Measurements from ENCODE around the gene DTNB. TPM values are rescaled to one million over a fixed set of nuclear protein-coding genes. Genes with fewer than 3 reads are reported as not detected.

Gene DTNB
- total RNA-seq, 2 experiments from 2014 or later: 27.3 to 29.1 TPM

DNA sequence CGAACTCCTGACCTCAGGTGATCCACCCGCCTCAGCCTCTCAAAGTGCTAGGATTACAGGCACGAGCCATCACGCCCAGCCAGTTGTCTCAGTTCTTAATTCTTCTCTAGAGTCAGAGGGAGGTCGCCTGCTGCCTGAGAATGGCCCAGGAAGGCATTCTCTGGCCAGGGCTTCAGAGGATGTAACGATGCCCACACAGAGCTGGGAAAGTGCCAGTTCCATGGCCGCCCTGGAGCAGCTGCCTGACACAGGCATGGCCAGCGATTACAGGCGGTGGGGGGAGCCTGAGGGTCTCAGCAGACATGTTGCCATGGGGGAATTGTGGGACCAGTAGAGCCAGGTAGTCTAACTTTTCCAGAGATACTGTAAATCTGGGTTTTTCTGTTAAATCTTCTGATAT, 306.1 kb downstream of the DTNB start:
- ChIA-PET POLR2A (interaction anchor here (1.6 kb wide), 1 partner anchor 19 kb away, joined by 5 read pairs; no protein-coding TSS in a partner anchor), CTCF (no interaction called here)
- H3K9me3 Mint-ChIP-seq: no peaks in the 10 kb centered on the region
- no peak overlapping the region for H3K4me3 Mint-ChIP-seq
- DNase-seq (no peak), ATAC-seq (no peak)
- no peaks in the 10 kb centered on the region for H3K27me3 Mint-ChIP-seq
- TF ChIP-seq, protein P1, sequence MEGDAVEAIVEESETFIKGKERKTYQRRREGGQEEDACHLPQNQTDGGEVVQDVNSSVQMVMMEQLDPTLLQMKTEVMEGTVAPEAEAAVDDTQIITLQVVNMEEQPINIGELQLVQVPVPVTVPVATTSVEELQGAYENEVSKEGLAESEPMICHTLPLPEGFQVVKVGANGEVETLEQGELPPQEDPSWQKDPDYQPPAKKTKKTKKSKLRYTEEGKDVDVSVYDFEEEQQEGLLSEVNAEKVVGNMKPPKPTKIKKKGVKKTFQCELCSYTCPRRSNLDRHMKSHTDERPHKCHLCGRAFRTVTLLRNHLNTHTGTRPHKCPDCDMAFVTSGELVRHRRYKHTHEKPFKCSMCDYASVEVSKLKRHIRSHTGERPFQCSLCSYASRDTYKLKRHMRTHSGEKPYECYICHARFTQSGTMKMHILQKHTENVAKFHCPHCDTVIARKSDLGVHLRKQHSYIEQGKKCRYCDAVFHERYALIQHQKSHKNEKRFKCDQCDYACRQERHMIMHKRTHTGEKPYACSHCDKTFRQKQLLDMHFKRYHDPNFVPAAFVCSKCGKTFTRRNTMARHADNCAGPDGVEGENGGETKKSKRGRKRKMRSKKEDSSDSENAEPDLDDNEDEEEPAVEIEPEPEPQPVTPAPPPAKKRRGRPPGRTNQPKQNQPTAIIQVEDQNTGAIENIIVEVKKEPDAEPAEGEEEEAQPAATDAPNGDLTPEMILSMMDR (IDR thresholded peaks at IDR 0.05): no peak
- intact Hi-C loops (cut with micrococcal nuclease): no loop called here
- H3K36me3 Mint-ChIP-seq (ENCODE audit: low read depth): no peaks in the 10 kb centered on the region
- peaks cover 15% of the 10 kb centered on the region for H3K4me1 Mint-ChIP-seq (ENCODE audit: low read depth)
- no peak overlapping the region for H3K27ac Mint-ChIP-seq

DNA sequence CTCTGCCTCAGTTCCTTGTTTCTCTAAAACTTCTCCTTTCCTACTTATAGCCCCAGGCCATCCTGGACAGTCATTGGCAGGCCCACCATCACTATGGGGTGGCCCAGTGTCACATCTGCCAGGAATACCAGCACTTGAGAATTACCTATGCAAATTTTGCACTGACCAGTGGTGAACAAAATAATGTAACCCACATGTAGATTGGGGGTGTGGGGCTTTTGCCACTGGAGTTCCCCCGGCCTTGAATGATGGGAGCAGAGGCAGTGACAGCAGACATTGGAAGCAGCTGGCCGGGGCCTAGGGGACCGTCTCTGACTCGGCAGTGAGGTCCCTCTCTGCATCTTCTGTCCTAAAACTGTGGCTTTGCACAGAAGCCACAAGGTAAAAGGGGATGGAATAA, 306.7 kb downstream of the DTNB start:
- POLR2A ChIA-PET: no interaction called here
- ATAC-seq (no peak), DNase-seq (no peak)
- peaks cover 18% of the 10 kb centered on the region for H3K4me1 Mint-ChIP-seq (ENCODE audit: low read depth)
- intact Hi-C loops (cut with micrococcal nuclease): no loop called here
- CTCF ChIA-PET: interaction anchor here (1.7 to 2.4 kb wide), 2 partner anchors 10 to 200 kb away, joined by 7 to 22 read pairs; no protein-coding TSS in a partner anchor
- no peaks in the 10 kb centered on the region for H3K27me3 Mint-ChIP-seq
- no peaks in the 10 kb centered on the region for H3K36me3 Mint-ChIP-seq (ENCODE audit: low read depth)
- no peak overlapping the region for H3K4me3 Mint-ChIP-seq
- no peaks in the 10 kb centered on the region for H3K9me3 Mint-ChIP-seq
- TF ChIP-seq, protein P1 (IDR thresholded peaks at IDR 0.05): no peak
- H3K27ac Mint-ChIP-seq: no peak overlapping the region

DNA sequence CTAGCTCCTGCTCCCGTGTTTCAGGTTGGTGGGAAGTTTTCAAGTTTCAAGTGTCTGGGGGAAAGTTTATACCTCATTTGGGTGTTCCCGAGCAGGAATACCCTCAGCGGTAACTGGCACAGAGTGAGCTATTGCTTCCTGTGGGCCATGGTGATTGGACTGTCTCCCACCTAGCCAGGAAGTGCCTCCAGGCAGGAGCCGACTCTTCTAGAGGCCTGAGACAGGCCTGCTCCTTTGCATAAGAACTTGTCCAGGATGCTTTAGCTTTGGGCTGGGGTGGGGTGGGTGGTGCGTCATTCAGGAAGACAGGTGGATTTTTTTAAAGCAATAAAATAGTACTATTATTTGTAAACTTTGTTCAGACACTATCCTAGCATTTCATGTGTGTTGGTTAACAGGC, 308.1 kb downstream of the DTNB start:
- ATAC-seq: no peak
- POLR2A ChIA-PET: interaction anchor here (0.6 to 2.0 kb wide), 5 partner anchors 11 to 141 kb away, joined by 3 to 14 read pairs (median 4); no protein-coding TSS in a partner anchor
- H3K36me3 Mint-ChIP-seq (ENCODE audit: low read depth): no peaks in the 10 kb centered on the region
- intact Hi-C loops (cut with micrococcal nuclease): no loop called here
- H3K27me3 Mint-ChIP-seq: no peaks in the 10 kb centered on the region
- peaks cover 17% of the 10 kb centered on the region for H3K4me1 Mint-ChIP-seq (ENCODE audit: low read depth)
- no peak overlapping the region for H3K4me3 Mint-ChIP-seq
- no peak overlapping the region for H3K27ac Mint-ChIP-seq
- no peak for DNase-seq
- CTCF ChIA-PET: interaction anchor here (0.8 to 2.4 kb wide), 6 partner anchors 9 to 299 kb away, joined by 3 to 22 read pairs (median 3); no protein-coding TSS in a partner anchor
- TF ChIP-seq, protein P1 (IDR thresholded peaks at IDR 0.05): no peak
- H3K9me3 Mint-ChIP-seq: no peaks in the 10 kb centered on the region

DNA sequence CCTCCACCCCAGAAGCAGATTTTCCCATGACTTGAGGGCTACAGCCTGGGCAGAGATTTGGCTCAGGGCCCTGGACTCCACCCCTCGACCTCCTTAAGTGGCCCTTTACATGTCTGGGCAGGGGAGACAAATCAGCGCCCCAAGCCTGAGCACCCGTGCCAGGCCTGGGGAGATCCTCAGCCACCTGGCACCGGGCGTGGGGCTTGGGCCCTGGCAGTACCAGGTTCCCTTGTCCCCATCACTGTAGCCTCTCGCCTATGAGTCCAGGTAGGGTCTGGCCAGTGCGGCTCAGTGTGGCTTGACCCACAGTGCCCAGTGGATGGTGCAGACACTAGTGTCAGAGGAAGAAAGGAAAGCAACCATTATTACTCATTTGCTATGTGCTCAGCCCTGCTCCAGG, 309.6 kb downstream of the DTNB start:
- ChIA-PET POLR2A (interaction anchor here (0.8 to 2.0 kb wide), 3 partner anchors 12 to 69 kb away, joined by 3 to 14 read pairs (median 3); no protein-coding TSS in a partner anchor), CTCF (interaction anchor here (2.9 to 3.3 kb wide), 2 partner anchors 12 to 15 kb away, joined by 69 to 121 read pairs; no protein-coding TSS in a partner anchor)
- no peaks in the 10 kb centered on the region for H3K9me3 Mint-ChIP-seq
- peaks cover 17% of the 10 kb centered on the region for H3K4me1 Mint-ChIP-seq (ENCODE audit: low read depth)
- H3K36me3 Mint-ChIP-seq (ENCODE audit: low read depth): no peaks in the 10 kb centered on the region
- TF ChIP-seq, protein P1 (IDR thresholded peaks at IDR 0.05): no peak
- no peaks in the 10 kb centered on the region for H3K27me3 Mint-ChIP-seq
- peak overlapping the region; percentile 71 for H3K27ac Mint-ChIP-seq
- intact Hi-C loops (cut with micrococcal nuclease): no loop called here
- no peak for ATAC-seq
- peak overlapping the region; percentile 28 for H3K4me3 Mint-ChIP-seq
- DNase-seq: no peak

DNA sequence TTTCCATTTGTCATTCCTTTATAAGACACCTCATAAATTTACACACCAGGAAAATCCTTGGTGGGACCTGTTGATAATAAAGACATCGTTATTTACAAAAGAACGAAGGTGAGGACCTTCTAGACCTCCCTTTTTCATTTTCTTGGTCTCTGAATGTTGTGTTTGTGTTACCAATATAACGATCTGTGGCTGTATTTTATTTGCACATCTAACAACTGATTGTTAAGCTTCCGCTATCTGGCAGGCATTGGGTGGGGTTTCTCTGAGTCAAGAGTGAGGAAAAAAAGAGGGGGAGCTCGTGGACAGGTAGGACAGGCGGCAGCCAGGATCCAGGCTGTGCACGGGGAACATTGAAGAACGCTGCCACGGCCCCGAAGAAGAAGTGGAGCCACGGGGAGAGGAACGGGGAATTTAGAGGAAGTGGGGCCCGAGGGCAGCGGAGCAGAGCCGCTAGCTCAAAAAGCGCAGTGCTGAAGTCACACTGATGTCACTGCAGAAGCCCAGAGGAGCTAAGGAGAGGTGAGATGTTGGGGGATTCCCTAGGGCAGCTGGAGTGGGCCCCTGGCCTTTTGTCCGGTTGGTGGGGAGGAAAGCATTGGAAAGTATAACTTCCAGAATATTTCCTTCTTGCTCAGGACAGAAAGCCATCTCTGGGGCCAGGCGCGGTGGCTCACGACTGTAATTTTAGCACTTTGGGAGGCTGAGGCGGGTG, 310.8 kb downstream of the DTNB start:
- intact Hi-C loops (cut with micrococcal nuclease): loop anchor here (1.0 kb wide), 1 partner anchor 14 kb away; no protein-coding TSS in a partner anchor
- DNase-seq (peak; percentile 82), ATAC-seq (peak; percentile 75)
- POLR2A ChIA-PET: interaction anchor here (0.6 to 3.2 kb wide), 16 partner anchors 9 to 134 kb away, joined by 3 to 22 read pairs (median 4); no protein-coding TSS in a partner anchor
- H3K4me3 Mint-ChIP-seq: peak overlapping the region; percentile 80
- CTCF ChIA-PET: interaction anchor here (0.6 to 3.3 kb wide), 65 partner anchors 9 to 842 kb away, joined by 3 to 121 read pairs (median 4); partner anchors contain the start of gene DNMT3A
- H3K27ac Mint-ChIP-seq: peak overlapping the region; percentile 97
- TF ChIP-seq, protein P1 (IDR thresholded peaks at IDR 0.05): no peak
- peaks cover 17% of the 10 kb centered on the region for H3K4me1 Mint-ChIP-seq (ENCODE audit: low read depth)
- H3K27me3 Mint-ChIP-seq: no peaks in the 10 kb centered on the region
- no peaks in the 10 kb centered on the region for H3K36me3 Mint-ChIP-seq (ENCODE audit: low read depth)
- H3K9me3 Mint-ChIP-seq: no peaks in the 10 kb centered on the region
